OCI-M2 (cell line): ENCODE data around the gene STARD3NL.
A peak's percentile ranks its signal among the peaks of the same experiment; 100 is the strongest.
"Not testable (repeated sequence)": the region's sequence is repeated elsewhere in the genome, so short reads cannot be mapped to it uniquely, and the experiment has no call there.

Experiments used
- DNase-seq: peaks from one replicate; lab custom pipeline; 2025; ENCODE audit not compliant: unreplicated experiment; lab: John Stamatoyannopoulos, UW

STARD3NL gene, protein sequence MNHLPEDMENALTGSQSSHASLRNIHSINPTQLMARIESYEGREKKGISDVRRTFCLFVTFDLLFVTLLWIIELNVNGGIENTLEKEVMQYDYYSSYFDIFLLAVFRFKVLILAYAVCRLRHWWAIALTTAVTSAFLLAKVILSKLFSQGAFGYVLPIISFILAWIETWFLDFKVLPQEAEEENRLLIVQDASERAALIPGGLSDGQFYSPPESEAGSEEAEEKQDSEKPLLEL

DNA sequence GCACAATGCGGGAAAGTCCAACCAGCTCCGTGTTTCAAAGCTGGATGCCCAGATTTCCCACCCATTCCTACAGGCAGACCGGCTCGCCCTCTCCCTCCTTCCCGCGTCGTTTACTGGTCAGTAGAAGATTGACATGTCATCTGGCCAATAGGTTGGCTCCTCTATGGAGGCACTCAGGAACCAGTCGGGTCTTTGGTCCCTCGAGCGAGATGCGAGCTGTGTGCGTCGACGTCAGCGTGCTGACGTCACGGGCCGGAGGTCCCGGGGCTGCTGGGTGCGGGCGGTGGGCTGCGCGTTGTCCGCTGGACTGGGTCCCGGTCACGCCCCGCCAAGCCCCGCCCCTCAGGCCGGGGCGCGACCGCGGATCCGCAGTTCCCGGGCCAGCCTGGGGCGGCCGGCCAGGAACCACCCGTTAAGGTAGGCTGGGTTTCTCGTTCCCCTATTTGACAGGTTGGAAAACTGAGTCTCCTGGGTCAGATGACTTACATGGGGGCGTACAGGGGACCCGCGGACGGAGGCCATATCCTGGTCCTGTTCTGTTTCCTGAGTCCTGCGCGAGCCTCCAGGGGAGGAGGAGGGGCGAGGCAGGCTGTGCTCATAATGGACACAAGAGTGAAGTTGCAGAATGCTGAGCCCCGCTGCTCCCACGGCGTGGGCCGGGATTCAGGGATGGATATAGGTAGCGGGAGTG, at the start of gene STARD3NL:
Gene STARD3NL, plus strand, starts transcription at position 242 of the 691 bp plus-strand sequence. CDS start 29,260 bp downstream, outside the sequence.
- DNase-seq = peak; percentile 91

DNA sequence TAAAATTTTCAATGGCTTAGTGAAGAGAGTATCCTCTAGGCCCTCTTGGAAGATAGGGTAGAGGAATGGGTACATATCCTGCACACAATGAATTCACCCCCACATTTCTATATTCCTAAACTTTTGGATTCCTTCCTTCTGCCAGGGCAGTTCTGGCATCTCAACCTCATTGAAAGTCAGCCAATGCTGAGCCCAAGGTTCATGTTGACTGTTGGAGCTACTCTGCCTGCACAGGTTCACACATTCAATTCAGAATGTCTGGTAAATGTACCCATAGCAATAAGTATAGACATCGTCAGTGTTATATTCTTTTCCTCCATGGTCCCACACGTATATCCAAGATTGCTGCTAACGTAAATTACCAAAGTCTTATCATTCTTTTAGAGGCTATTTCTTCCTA, 48.9 kb upstream of the STARD3NL start:
- DNase-seq = no peak

DNA sequence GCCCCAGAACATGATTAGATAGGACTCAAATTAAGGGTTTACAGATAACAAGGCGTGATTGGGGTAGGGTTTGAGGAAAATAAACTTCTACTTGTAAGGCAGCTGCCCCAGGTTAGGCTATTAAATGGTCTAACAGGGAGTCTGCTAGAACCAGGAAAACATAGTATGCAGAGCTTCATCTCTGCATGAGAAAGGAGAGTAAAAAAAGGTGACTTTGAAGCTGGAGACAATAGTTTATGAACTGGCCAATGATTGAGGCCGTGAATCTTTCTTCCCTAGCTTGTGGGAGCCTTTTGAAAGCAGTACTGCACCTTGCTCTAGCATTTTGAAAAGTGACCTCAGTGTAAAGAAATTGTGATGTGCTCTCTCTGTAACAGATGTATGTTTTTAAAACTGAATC, 48.5 kb upstream of the STARD3NL start:
- DNase-seq = no peak

DNA sequence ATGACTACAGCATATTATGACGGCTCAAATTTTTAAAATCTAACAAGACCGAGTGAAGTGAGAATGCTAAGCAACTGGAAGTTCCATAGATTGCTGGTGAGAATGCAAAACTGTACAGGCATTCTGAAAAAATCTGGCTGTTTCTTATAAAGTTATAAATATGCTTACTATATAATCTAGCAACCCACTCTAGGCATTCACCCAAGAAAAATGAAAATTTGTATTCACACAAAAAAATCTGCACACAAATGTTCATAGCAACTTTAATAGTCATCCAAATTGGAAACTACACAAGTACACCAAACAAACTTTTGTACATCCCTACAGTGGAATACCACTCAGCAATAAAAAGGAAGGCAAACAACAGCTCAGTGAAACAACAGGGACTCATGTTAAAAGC, 39.9 kb upstream of the STARD3NL start:
- no peak for DNase-seq

DNA sequence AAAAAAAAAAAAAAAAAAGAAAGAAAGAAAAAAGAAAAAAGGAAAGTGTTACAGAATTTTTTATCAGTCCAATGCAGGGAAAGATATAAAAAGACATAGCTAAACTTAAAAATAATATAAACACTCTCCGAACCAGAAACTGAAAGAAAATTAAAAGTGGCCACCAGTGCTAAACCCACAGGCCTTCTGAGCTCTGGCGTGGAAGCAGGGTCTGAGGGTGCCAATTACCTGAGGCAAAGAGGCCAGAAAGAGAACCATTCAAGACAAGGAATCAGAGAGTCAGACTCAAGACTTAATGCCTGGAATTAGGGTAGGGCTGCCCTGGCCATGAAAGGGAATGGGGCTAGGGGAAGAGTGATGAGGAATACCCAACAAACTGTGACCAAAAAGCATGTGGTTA, 36.9 kb upstream of the STARD3NL start:
- no peak for DNase-seq

DNA sequence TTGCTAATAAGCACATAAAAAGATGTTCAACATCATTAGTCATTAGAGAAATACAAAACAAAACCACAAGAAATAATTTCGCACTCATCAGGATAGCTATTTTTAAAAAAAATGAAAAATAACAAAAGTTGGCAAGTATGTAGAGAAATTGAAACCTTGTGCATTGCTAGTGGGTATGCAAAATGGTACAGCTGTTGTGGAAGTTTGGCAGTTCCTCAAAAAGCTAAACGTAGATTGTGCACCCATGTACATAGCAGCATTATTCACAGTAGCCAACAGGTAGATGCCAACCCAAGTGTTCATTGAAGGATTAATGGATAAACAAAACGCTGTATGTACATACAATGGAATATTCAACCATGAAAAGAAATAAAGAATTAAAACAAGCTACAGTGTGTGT, 35.3 kb upstream of the STARD3NL start:
- no peak for DNase-seq

DNA sequence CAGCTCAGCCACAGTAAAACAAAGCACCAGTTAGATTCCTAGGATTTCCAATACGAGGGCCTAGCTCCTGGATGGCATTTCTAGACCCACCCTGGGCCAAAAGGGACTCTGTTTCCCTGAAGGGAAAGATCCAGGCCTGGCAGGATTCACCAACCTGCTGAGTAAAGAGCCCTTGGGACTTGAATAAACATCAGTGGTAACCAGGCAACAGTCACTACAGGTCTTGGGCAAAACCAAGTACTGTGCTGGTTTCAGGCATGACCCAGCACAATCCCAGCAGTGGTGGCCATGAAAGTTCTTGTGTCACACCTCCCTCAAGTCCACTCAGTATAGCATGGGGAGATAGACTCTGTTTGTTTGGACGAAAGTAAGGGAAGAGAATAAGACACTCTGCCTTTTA, 31.0 kb upstream of the STARD3NL start:
- DNase-seq = no peak

DNA sequence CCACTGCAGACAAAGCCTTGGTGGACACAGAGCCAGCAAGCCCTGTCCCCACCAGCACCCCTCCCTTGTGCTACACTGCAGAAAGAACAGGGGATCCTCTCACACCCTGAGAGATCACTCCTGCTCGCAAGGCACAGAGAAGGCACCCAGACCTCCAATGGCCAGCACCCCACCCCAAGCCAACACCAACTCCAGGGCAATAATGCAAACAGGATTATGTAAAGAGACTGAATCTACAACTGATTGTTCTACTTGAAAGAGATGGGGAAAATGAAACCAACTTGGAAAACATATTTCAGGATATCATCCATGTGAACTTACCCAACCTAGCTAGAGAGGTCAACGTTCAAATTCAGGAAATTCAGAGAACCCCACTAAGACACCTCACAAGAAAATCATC, 26.5 kb upstream of the STARD3NL start:
- no peak for DNase-seq

DNA sequence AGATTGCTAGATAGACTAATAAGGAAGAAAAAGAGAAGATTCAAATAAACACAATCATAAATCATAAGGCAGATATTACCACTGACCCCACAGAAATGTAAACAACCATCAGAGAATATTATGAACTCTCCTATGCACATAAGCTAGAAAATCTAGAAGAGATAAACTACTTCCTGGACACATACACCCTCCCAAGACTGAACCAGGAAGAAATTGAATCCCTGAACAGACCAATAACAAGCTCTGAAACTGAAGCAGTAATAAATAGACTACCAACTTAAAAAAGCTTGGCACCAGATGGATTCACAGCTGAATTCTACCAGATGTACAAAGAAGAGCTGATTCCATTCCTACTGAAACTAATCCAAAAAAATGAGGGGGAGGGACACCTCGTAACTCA, 24.5 kb upstream of the STARD3NL start:
- DNase-seq = no peak

DNA sequence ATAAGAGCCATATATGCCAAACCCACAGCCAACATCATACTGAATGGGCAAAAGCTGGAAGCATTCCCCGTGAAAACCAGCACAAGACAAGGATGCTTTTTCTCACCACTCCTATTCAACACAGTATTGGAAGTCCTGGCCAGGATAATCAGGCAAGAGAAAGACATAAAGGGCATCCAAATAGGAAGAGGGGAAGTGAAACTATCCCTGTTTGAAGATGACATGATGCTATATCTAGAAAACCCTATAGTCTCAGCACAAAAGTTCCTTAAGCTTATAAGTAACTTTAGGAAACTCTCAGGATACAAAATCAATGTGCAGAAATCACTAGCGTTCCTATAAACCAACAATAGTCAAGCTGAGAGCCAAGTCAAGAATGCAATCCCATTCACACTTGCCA, 23.8 kb upstream of the STARD3NL start:
- DNase-seq = no peak

DNA sequence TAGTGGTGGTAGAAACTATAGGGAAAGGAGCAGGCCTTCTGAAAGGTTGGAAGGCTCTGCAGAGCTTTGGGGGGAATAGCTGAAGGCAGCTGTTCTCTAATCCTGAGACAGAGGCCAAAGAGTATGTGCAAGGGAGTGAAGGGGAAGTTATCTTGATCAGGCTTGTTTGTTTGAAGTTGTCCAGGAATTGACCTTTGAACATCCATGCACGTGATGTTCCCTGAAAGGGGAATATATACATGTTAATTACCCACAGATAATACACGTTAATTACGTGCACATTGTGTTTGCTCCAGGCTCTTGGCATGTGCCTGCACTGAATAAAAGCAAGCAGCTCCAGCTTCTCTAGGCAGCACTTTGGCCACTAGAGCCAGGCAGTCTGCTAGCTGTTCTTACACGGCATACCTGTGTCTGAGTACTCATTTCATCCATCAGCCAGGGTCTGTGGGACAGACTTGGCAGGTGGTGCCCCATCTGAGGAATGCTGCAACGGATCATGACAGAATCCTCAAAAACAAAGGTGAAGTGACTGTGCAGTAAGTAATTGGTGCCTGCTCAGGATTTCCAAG, 18.0 kb upstream of the STARD3NL start:
- DNase-seq = no peak

DNA sequence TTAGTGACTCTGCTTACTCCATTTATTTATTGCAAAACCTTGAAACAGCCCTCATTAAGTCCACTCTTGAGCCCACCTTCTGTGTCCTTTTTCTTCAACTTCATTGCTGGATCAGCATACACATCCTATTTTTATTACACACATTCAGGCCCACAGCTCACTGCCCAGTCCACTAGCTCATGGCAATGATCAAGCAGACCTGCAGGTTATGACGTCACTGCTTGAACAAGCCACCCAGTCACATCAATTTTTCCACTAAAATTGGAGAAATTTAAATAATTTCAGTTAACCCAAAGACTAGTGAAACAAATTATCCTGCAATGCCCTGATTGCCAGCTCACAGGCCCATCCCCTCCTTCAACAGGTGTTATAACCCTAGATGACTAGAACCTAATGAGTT, 16.0 kb upstream of the STARD3NL start:
- no peak for DNase-seq

DNA sequence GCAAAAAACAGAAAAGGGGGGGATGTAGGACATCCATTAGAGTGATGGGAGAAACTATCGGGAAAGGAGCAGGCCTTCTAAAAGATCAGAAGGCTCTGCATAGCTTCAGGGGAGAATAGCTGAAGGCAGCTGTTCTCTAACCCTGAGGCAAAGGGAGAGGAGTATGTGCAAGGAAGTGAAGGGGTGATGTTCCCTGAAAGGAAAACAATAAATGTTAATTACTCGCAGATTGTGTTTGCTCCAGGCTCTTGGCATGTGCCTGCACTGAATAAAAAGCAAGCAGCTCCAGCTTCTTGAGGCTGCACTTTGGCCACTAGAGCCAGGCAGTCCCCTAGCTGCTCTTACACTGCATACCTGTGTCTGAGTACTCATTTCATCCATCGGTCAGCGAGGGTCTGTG, 14.4 kb upstream of the STARD3NL start:
- DNase-seq = no peak

DNA sequence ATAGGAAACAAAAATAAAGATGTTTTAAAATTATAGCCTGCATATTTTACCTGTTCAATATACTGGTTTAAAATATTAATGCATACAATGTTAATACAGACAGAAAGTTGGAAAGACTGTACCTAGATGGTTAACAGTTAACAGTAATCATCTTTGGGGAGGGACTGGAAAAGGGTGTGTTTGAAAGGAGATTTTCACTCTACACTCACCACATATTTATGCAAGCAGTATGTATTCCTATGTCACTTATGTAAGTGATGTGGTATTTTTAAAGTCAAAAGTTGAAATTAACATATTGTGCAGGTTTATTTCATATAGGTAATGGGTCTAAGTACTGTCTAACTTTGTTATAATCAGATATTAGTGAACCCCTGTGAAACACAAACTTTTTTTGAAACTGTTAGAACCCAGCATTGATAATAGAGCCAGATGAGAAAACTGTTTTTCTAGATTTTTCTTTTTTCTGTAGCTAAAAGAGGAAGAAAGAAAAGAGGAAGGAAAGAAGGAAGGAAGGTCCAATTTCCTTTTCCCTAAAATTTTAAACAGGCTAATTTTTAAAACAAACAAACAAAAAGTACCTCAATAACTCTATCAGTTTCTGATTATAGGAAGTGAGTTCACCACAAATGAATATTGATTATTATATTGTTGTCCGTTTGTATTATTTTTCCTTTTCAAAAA, 9.0 kb upstream of the STARD3NL start:
- no peak for DNase-seq

DNA sequence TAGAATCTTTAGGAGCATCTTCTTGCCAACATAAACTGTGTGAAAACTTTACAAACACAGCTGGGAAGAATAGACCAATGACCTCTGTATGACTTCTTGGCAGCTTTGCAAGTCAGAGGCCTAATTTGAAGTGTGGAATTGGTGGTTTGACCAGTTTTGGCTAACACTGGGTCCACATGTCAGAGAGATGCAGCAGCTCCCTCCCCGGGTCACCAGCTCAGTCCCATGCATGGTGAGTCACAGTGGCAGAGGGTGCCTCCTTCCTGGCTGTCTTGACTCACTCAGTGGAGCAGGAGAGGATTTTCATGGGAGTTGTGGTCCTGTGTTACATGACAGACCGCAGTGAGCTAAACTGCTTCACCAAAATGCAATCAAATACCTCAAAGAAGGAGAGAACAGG, 8.2 kb upstream of the STARD3NL start:
- DNase-seq = no peak

DNA sequence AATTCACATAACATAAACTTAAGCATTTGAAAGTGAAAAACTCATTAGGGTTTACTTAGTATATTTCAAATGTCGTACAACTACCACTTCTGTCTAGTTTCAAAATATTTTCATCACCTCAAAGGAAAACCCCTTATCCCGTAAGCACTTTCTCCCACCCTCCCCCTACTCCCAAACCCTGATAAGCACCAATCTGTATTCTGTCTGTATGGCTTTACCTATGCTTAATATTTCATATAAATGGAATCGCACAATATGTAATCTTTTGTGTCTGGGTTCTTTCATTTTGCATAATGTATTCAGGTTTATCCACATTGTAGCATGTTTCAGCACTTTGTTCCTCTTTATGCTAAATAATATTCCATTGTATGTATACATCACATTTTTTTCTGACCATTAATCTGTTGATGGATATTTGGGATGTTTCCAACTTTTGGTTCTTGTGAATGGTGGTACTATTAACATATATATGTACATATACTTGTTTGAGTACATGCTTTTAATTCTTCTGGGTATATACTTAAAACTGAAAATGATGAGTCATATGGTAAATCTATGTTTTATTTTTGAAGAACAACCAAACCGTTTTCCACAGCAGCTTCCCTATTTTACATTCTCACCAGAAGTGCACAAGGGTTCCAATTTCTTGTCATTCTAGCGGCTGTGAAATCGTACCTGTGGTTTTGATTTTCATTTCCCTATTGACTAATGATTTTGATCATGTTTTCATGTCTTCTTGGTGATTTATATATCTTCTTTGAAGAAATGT, 6.2 kb upstream of the STARD3NL start:
- DNase-seq = no peak

DNA sequence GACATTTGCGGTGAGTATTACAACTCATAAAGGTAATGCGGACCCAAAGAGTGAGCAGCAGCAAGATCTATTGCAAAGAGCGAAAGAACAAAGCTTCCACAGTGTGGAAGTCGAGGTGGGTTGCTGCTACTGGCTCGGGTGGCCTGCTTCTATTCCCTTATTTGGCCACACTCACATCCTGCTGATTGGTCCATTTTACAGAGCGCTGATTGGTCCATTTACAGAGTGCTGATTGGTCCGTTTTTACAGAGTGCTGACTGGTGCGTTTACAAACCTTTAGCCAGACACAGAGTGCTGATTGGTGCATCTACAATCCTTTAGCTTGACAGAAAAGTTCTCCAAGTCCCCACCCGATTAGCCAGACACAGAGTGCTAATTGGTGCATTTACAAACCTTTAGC, 2.5 kb upstream of the STARD3NL start:
- not testable (repeated sequence) for DNase-seq

DNA sequence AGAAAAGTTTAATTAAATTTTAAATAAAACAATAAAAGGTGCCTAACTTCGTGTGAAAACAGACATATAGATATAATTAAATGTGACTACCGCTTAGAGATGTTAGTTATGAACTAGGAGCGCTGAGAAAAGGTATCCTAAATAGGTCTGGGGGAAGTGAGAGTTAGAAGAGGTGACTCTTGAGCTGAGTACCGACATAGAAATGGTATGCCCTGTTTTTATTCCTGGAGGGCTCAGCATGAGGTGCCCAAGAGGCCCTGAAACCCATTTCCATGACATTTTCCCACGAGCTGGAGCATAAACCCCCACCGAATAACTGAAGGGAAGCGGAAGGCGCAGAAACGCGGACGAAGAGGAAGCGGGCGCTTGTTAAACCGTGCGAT, 433 bp upstream of the STARD3NL start:
- no peak for DNase-seq

DNA sequence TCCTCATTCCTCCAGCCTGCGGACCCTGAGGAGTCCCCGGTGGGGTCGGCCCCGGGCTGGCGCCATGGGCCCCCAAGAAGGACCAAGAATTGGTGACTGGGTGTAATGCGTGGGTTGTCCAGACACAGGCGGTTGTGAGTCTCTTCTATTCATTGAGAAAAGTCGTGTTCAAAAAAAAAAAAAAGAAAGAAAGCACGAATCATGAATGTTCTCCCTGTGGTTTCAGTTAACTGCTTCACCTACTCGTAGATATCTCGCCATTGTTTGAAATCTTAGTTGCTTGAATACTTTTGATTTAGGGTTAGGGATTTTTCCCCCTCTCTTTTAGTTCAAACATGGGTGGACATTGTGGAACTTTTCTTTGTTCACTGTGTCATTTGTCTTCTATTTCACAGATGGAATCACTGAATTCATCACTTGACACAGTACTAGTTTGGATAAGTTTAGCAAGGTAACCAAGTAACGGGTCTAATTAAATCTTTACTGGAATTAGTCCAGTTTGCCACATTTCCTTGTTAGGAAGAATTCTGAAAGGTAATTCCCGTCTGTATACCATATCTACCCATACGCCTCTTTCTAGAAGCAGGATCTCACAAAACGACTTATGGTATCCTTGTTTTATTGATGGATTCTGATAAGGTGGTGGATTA, 775 bp downstream of the STARD3NL start:
- no peak for DNase-seq

DNA sequence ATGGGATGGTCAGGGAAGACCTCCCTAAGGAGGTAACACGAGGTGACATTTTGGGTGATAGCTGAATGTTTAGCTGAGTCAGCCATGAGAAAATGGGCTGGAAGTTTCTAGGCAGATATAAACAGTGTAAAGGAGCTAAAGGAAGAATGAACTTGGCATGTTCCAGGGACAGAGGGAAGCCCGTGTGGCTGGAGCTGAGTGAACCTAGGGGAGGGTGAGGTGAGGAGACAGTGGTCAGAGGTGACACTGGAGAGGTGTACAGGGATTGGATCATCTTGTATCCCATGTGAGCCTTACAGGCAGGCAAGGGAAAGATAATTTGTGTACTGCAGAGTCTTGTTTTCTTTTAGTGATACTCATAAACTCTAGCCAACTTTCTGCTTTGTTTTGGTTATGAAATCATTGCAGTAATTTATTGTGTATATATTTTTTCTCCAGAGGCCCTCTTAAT, 1.8 kb downstream of the STARD3NL start:
- no peak for DNase-seq

DNA sequence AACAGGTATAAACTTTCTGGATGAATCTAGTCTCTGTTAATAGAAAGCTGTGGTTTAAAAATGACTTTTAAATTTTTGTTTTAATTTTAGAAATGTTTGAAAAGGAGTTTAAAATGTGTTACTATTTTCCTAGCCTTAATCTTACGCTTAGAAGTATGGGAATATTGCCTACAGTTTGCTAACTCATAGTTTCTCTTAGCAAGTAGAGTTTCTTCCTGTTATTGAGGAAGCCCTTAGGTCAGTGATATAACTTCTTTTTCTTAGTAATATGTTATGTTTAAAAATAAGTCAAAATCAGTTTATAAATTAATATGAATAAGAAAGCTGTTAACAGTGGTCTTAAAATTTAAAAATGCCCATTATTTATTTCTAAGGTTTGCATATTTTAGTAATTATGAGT, 3.1 kb downstream of the STARD3NL start:
- no peak for DNase-seq
